Hepatocyte (in vitro differentiated cells): ENCODE measurements around the gene SGMS1.

Source experiments
- CTCF ChIP-seq: fragments of 200-600 bp; sonication (generic); IDR thresholded peaks from 2 replicates; pipeline ENCODE4 v1.5.1; 2016; ENCODE audit warnings: antibody characterized with exemption, mild to moderate bottlenecking; ENCODE audit not compliant: poor library complexity
- EZH2phosphoT487 ChIP-seq: fragments of 200-600 bp; sonication (generic); IDR thresholded peaks from one replicate; pipeline ENCODE4 v1.6.1; 2018; ENCODE audit warnings: antibody characterized with exemption, mild to moderate bottlenecking, low read depth, moderate library complexity; ENCODE audit not compliant: unreplicated experiment, severe bottlenecking

- TF ChIP-seq EZH2phosphoT487: no peak
- no peak for TF ChIP-seq CTCF
These were observed 185.5 kb downstream of the SGMS1 start for GRCh38 chr10:50438049-50438936.
